HFFc6 (cell line): Measurements from ENCODE around the gene C1orf174. TPM values are rescaled to one million over a fixed set of nuclear protein-coding genes. Genes with fewer than 3 reads are reported as not detected.

Experiments
- DNase-seq: peaks from one replicate; pipeline ENCODE4 v3.0.0-alpha.2; 2018
- H3K27ac Mint-ChIP-seq: 2 replicates; pipeline ENCODE4 v1.8.0; 2020; ENCODE audit warnings: mild to moderate bottlenecking, mixed read lengths
- H3K27me3 Mint-ChIP-seq: 2 replicates; pipeline ENCODE4 v1.8.0; 2021; ENCODE audit warnings: mild to moderate bottlenecking, moderate library complexity, mixed read lengths; ENCODE audit not compliant: insufficient read depth
- H3K36me3 Mint-ChIP-seq: 2 replicates; pipeline ENCODE4 v1.8.0; 2021; ENCODE audit warnings: low read depth, mixed read lengths
- H3K4me1 Mint-ChIP-seq: 2 replicates; pipeline ENCODE4 v1.8.0; 2020; ENCODE audit warnings: low read depth, mixed read lengths
- H3K4me3 Mint-ChIP-seq: 2 replicates; pipeline ENCODE4 v1.8.0; 2020; ENCODE audit warnings: mild to moderate bottlenecking, moderate library complexity, mixed read lengths
- H3K9me3 Mint-ChIP-seq: 2 replicates; pipeline ENCODE4 v1.8.0; 2020; ENCODE audit warnings: mild to moderate bottlenecking, mixed read lengths
- CTCF ChIP-seq: fragments of 200-600 bp; sonication (generic); IDR thresholded peaks from 2 replicates; pipeline ENCODE4 v1.5.0; 2021; ENCODE audit warnings: antibody characterized with exemption, mild to moderate bottlenecking
- total RNA-seq, 6 experiments: library from RNA; stranded (reverse); fragmentation: NEBNext Ultra II Directional; extraction: Animal tissue kit (Norgen Biotek cat#: 25700); gene quantifications; 2 replicates in 1 of 6; 3 replicates in 5 of 6; pipeline ENCODE4 v1.2.3, GENCODE V29; 2021

Gene C1orf174
- total RNA-seq, 6 experiments from 2014 or later: 19.2 to 23.5 (median 20.7) TPM

GRCh38 chr1:3883194-3883925 is 16.7 kb downstream of the C1orf174 start:
- no peak for DNase-seq
- Mint-ChIP-seq H3K27me3 (no peaks in the 10 kb centered on the region), H3K36me3 (peaks cover 31% of the 10 kb centered on the region), H3K4me1 (no peaks in the 10 kb centered on the region), H3K4me3 (no peak overlapping the region), H3K9me3 (peaks cover 16% of the 10 kb centered on the region), H3K27ac (no peak overlapping the region)
- no peak for TF ChIP-seq CTCF

GRCh38 chr1:3881193-3881480 is 18.9 kb downstream of the C1orf174 start:
- peaks cover 2% of the 10 kb centered on the region; the same call in 1 of the 2 replicates for H3K27me3 Mint-ChIP-seq
- no peaks in the 10 kb centered on the region for H3K4me1 Mint-ChIP-seq
- TF ChIP-seq CTCF: no peak
- H3K9me3 Mint-ChIP-seq: peaks cover 18% of the 10 kb centered on the region
- H3K4me3 Mint-ChIP-seq: no peak overlapping the region
- DNase-seq: no peak
- H3K36me3 Mint-ChIP-seq: peaks cover 22% of the 10 kb centered on the region
- H3K27ac Mint-ChIP-seq: no peak overlapping the region

- no peak for DNase-seq
- no peak overlapping the region for H3K27ac Mint-ChIP-seq
- no peak for TF ChIP-seq CTCF
- H3K36me3 Mint-ChIP-seq: peaks cover 22% of the 10 kb centered on the region
- H3K4me3 Mint-ChIP-seq: no peak overlapping the region
- H3K27me3 Mint-ChIP-seq: peaks cover 2% of the 10 kb centered on the region; the same call in 1 of the 2 replicates
- no peaks in the 10 kb centered on the region for H3K4me1 Mint-ChIP-seq
- H3K9me3 Mint-ChIP-seq: peaks cover 18% of the 10 kb centered on the region
These were observed 19.5 kb downstream of the C1orf174 start for GRCh38 chr1:3880429-3881192.

GRCh38 chr1:3879787-3880428 is 20.2 kb downstream of the C1orf174 start:
- Mint-ChIP-seq H3K4me1 (no peaks in the 10 kb centered on the region), H3K27me3 (peaks cover 2% of the 10 kb centered on the region; the same call in 1 of the 2 replicates), H3K36me3 (peaks cover 22% of the 10 kb centered on the region), H3K9me3 (peaks cover 18% of the 10 kb centered on the region), H3K4me3 (no peak overlapping the region), H3K27ac (no peak overlapping the region)
- no peak for DNase-seq
- no peak for TF ChIP-seq CTCF

GRCh38 chr1:3879099-3879498 is 21.0 kb downstream of the C1orf174 start:
- H3K4me3 Mint-ChIP-seq: no peak overlapping the region
- no peak overlapping the region for H3K27ac Mint-ChIP-seq
- peaks cover 2% of the 10 kb centered on the region; the same call in 1 of the 2 replicates for H3K27me3 Mint-ChIP-seq
- peaks cover 19% of the 10 kb centered on the region for H3K36me3 Mint-ChIP-seq
- peaks cover 18% of the 10 kb centered on the region for H3K9me3 Mint-ChIP-seq
- TF ChIP-seq CTCF: no peak
- H3K4me1 Mint-ChIP-seq: no peaks in the 10 kb centered on the region
- no peak for DNase-seq
